Breast epithelium (tissue), 3 donors: ENCODE data around the gene NYAP2.

Experiments
- POLR2A ChIP-seq: fragments of 450-650 bp; IDR thresholded peaks from one replicate; pipeline ENCODE4 v1.6.1; 2016; ENCODE audit warnings: antibody characterized with exemption, mild to moderate bottlenecking, moderate library complexity
- POLR2AphosphoS5 ChIP-seq, 3 donors: sonication (generic); formaldehyde crosslinking; IDR thresholded peaks; one replicate each; pipeline ENCODE4 v1.6.1; 2017; ENCODE audit warnings: antibody characterized with exemption in 3 of 3
- TF ChIP-seq, protein P1 (sequence below), 3 donors: fragments of 450-650 bp; IDR thresholded peaks; one replicate each; pipeline ENCODE4 v1.5.1; 2016 to 2017; ENCODE audit warnings: antibody characterized with exemption in 3 of 3, mild to moderate bottlenecking in 3 of 3, moderate library complexity in 3 of 3

- TF ChIP-seq, protein P1, sequence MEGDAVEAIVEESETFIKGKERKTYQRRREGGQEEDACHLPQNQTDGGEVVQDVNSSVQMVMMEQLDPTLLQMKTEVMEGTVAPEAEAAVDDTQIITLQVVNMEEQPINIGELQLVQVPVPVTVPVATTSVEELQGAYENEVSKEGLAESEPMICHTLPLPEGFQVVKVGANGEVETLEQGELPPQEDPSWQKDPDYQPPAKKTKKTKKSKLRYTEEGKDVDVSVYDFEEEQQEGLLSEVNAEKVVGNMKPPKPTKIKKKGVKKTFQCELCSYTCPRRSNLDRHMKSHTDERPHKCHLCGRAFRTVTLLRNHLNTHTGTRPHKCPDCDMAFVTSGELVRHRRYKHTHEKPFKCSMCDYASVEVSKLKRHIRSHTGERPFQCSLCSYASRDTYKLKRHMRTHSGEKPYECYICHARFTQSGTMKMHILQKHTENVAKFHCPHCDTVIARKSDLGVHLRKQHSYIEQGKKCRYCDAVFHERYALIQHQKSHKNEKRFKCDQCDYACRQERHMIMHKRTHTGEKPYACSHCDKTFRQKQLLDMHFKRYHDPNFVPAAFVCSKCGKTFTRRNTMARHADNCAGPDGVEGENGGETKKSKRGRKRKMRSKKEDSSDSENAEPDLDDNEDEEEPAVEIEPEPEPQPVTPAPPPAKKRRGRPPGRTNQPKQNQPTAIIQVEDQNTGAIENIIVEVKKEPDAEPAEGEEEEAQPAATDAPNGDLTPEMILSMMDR (IDR thresholded peaks at IDR 0.05), result no peak
- TF ChIP-seq POLR2A (no peak), POLR2AphosphoS5 (IDR thresholded peaks at IDR 0.05) (no peak)
Observed at GRCh38 chr2:225434014-225434413, 34.5 kb downstream of the NYAP2 start.
